Gastrocnemius medialis (tissue), 4 donors: ENCODE data around the gene CER1.

ENCODE experiments used
- CTCF ChIP-seq, 5 experiments: fragments of 450-650 bp in 3 of 5; fragments of 200-600 bp in 2 of 5; sonication (generic) in 2 of 5; IDR thresholded peaks in 4 of 5; conservative IDR thresholded peaks in 1 of 5; 1 replicate in 4 of 5; 2 replicates in 1 of 5; pipeline ENCODE4 v1.5.1; 2016 to 2019; ENCODE audit warnings: antibody characterized with exemption in 5 of 5, mild to moderate bottlenecking in 3 of 5, moderate library complexity in 3 of 5
- POLR2A ChIP-seq, 2 donors: fragments of 450-650 bp; IDR thresholded peaks; one replicate each; pipeline ENCODE4 v1.6.1; 2017; ENCODE audit warnings: antibody characterized with exemption in 2 of 2, mild to moderate bottlenecking in 2 of 2, moderate library complexity in 2 of 2

- TF ChIP-seq POLR2A (IDR thresholded peaks at IDR 0.05) (peak in 1 of 2 donors; percentile 41), CTCF (IDR thresholded peaks at IDR 0.05 in 4 of 5, conservative IDR thresholded peaks at IDR 0.05 in 1 of 5) (no peak)
Measured at GRCh38 chr9:14693251-14693861, 29.2 kb downstream of the CER1 start, which contains the start of gene ZDHHC21.
